Measurements from ENCODE around the gene APCS.
A peak's percentile ranks its signal among the peaks of the same experiment; 100 is the strongest.

Gene APCS

GRCh38 chr1:159591981-159592380 lies 4.4 kb downstream of the APCS start:
- no peak overlapping the region for H3K4ac ChIP-seq (ENCODE audit: low read depth, low read length)
- H3K9me3 ChIP-seq (ENCODE audit: insufficient read depth, low read depth, low read length), result no peaks in the 10 kb centered on the region

GRCh38 chr1:159594625-159595405 lies 7.2 kb downstream of the APCS start:
- no CpG with 5 or more reads among the region's 6 CpGs for WGBS (ENCODE audit: extremely low coverage, insufficient coverage, insufficient read length)
- H3K27ac ChIP-seq (ENCODE audit: low read depth, low read length), result no peak overlapping the region
- H2AK5ac ChIP-seq (ENCODE audit: low read length), result no peak overlapping the region
- H3K4me2 ChIP-seq (ENCODE audit: low read length), result no peak overlapping the region
- H3K9me3 ChIP-seq (ENCODE audit: insufficient read depth, low read depth, low read length), result no peaks in the 10 kb centered on the region
- H4K8ac ChIP-seq (ENCODE audit: low read depth, low read length), result no peak overlapping the region
- no peak overlapping the region for H3K23ac ChIP-seq (ENCODE audit: low read length)
- no peak overlapping the region for H2BK12ac ChIP-seq (ENCODE audit: low read length)
- H3K27me3 ChIP-seq (ENCODE audit: insufficient read depth, low read length), result no peaks in the 10 kb centered on the region
- H2BK120ac ChIP-seq (ENCODE audit: insufficient read depth, low read length, poor library complexity), result no peak overlapping the region
- H3K4me1 ChIP-seq (ENCODE audit: control insufficient read depth in 1 of 2, insufficient read depth in 2 of 2, low read length in 2 of 2), result peaks cover 7 to 10% of the 10 kb centered on the region in 2 experiments
- H3K4me3 ChIP-seq (ENCODE audit: low read depth, low read length), result no peak overlapping the region
- no peak overlapping the region for H4K91ac ChIP-seq (ENCODE audit: low read depth, low read length)
- H3K36me3 ChIP-seq (ENCODE audit: control insufficient read depth in 1 of 2, insufficient read depth in 2 of 2, low read length in 2 of 2), result no peaks in the 10 kb centered on the region
- no peak overlapping the region for H3K4ac ChIP-seq (ENCODE audit: low read depth, low read length)
- H3K18ac ChIP-seq (ENCODE audit: low read length), result no peak overlapping the region
- H3K79me1 ChIP-seq (ENCODE audit: low read length), result peaks cover 5% of the 10 kb centered on the region
- H4K12ac ChIP-seq (ENCODE audit: low read depth, low read length), result no peak overlapping the region
- DNase-seq, result no peak
- no peak overlapping the region for H3K9ac ChIP-seq (ENCODE audit: low read length)
- H2BK5ac ChIP-seq (ENCODE audit: low read depth, low read length, poor library complexity), result no peak overlapping the region
- no peak overlapping the region for H3K14ac ChIP-seq (ENCODE audit: low read length)
- H3K79me2 ChIP-seq (ENCODE audit: control insufficient read depth, insufficient read depth, low read length, poor library complexity), result no peaks in the 10 kb centered on the region
- H2AFZ ChIP-seq (ENCODE audit: insufficient read depth, low read length, poor library complexity), result no peak overlapping the region

More at GRCh38 chr1:159591981-159592380, 4.4 kb downstream of the APCS start:
- Histone ChIP-seq H3K4me1 (ENCODE audit: control insufficient read depth in 1 of 2, insufficient read depth in 2 of 2, low read length in 2 of 2) (no peaks in the 10 kb centered on the region), H2BK5ac (ENCODE audit: low read depth, low read length, poor library complexity) (no peak overlapping the region), H2AK5ac (ENCODE audit: low read length) (no peak overlapping the region), H3K27me3 (ENCODE audit: insufficient read depth, low read length) (no peaks in the 10 kb centered on the region), H2AFZ (ENCODE audit: insufficient read depth, low read length, poor library complexity) (no peak overlapping the region), H3K9ac (ENCODE audit: low read length) (no peak overlapping the region), H4K12ac (ENCODE audit: low read depth, low read length) (no peak overlapping the region), H3K4me3 (ENCODE audit: low read depth, low read length) (no peak overlapping the region), H3K14ac (ENCODE audit: low read length) (no peak overlapping the region), H3K79me1 (ENCODE audit: low read length) (no peaks in the 10 kb centered on the region), H3K4me2 (ENCODE audit: low read length) (no peak overlapping the region), H2BK120ac (ENCODE audit: insufficient read depth, low read length, poor library complexity) (no peak overlapping the region), H2BK12ac (ENCODE audit: low read length) (no peak overlapping the region), H3K36me3 (ENCODE audit: control insufficient read depth in 1 of 2, insufficient read depth in 2 of 2, low read length in 2 of 2) (no peaks in the 10 kb centered on the region), H3K23ac (ENCODE audit: low read length) (no peak overlapping the region), H4K8ac (ENCODE audit: low read depth, low read length) (no peak overlapping the region), H3K27ac (ENCODE audit: low read depth, low read length) (no peak overlapping the region), H4K91ac (ENCODE audit: low read depth, low read length) (no peak overlapping the region), H3K18ac (ENCODE audit: low read length) (no peak overlapping the region), H3K79me2 (ENCODE audit: control insufficient read depth, insufficient read depth, low read length, poor library complexity) (no peaks in the 10 kb centered on the region)
- peak in 1 of 2 donors; percentile 82 for DNase-seq
- WGBS (ENCODE audit: extremely low coverage, insufficient coverage, insufficient read length), result no CpG with 5 or more reads among the region's 4 CpGs

GRCh38 chr1:159598196-159598595 lies 10.6 kb downstream of the APCS start:
- Histone ChIP-seq H2AK5ac (ENCODE audit: low read length) (no peak overlapping the region), H3K4me2 (ENCODE audit: low read length) (no peak overlapping the region), H3K14ac (ENCODE audit: low read length) (no peak overlapping the region), H3K23ac (ENCODE audit: low read length) (no peak overlapping the region), H3K4me1 (ENCODE audit: control insufficient read depth in 1 of 2, insufficient read depth in 2 of 2, low read length in 2 of 2) (peaks cover 7 to 10% of the 10 kb centered on the region in 2 experiments), H4K8ac (ENCODE audit: low read depth, low read length) (no peak overlapping the region), H3K4ac (ENCODE audit: low read depth, low read length) (no peak overlapping the region), H3K79me2 (ENCODE audit: control insufficient read depth, insufficient read depth, low read length, poor library complexity) (no peaks in the 10 kb centered on the region), H2AFZ (ENCODE audit: insufficient read depth, low read length, poor library complexity) (no peak overlapping the region), H3K9me3 (ENCODE audit: insufficient read depth, low read depth, low read length) (peaks cover 1% of the 10 kb centered on the region), H4K91ac (ENCODE audit: low read depth, low read length) (no peak overlapping the region), H3K18ac (ENCODE audit: low read length) (no peak overlapping the region), H3K27me3 (ENCODE audit: insufficient read depth, low read length) (no peaks in the 10 kb centered on the region), H3K27ac (ENCODE audit: low read depth, low read length) (peak overlapping the region; percentile 42), H2BK5ac (ENCODE audit: low read depth, low read length, poor library complexity) (no peak overlapping the region), H2BK12ac (ENCODE audit: low read length) (no peak overlapping the region), H3K9ac (ENCODE audit: low read length) (no peak overlapping the region), H3K36me3 (ENCODE audit: control insufficient read depth in 1 of 2, insufficient read depth in 2 of 2, low read length in 2 of 2) (no peaks in the 10 kb centered on the region), H3K4me3 (ENCODE audit: low read depth, low read length) (no peak overlapping the region), H3K79me1 (ENCODE audit: low read length) (peaks cover 5% of the 10 kb centered on the region), H4K12ac (ENCODE audit: low read depth, low read length) (no peak overlapping the region), H2BK120ac (ENCODE audit: insufficient read depth, low read length, poor library complexity) (no peak overlapping the region)
- DNase-seq, result peak; percentile 92 to 97
- no CpG with 5 or more reads among the region's 4 CpGs for WGBS (ENCODE audit: extremely low coverage, insufficient coverage, insufficient read length)

- no peak overlapping the region for H4K91ac ChIP-seq (ENCODE audit: low read depth, low read length)
- no peak overlapping the region for H4K12ac ChIP-seq (ENCODE audit: low read depth, low read length)
- H3K4me1 ChIP-seq (ENCODE audit: control insufficient read depth in 1 of 2, insufficient read depth in 2 of 2, low read length in 2 of 2), result peaks cover 7 to 10% of the 10 kb centered on the region in 2 experiments
- no peaks in the 10 kb centered on the region for H3K27me3 ChIP-seq (ENCODE audit: insufficient read depth, low read length)
- H2BK120ac ChIP-seq (ENCODE audit: insufficient read depth, low read length, poor library complexity), result no peak overlapping the region
- H3K79me1 ChIP-seq (ENCODE audit: low read length), result peaks cover 5% of the 10 kb centered on the region
- WGBS (ENCODE audit: extremely low coverage, insufficient coverage, insufficient read length), result no CpG with 5 or more reads among the region's 3 CpGs
- no peaks in the 10 kb centered on the region for H3K36me3 ChIP-seq (ENCODE audit: control insufficient read depth in 1 of 2, insufficient read depth in 2 of 2, low read length in 2 of 2)
- no peak overlapping the region for H2BK12ac ChIP-seq (ENCODE audit: low read length)
- H2AFZ ChIP-seq (ENCODE audit: insufficient read depth, low read length, poor library complexity), result no peak overlapping the region
- H3K14ac ChIP-seq (ENCODE audit: low read length), result no peak overlapping the region
- no peak overlapping the region for H3K4ac ChIP-seq (ENCODE audit: low read depth, low read length)
- peaks cover 1% of the 10 kb centered on the region for H3K9me3 ChIP-seq (ENCODE audit: insufficient read depth, low read depth, low read length)
- H2BK5ac ChIP-seq (ENCODE audit: low read depth, low read length, poor library complexity), result no peak overlapping the region
- no peak overlapping the region for H3K9ac ChIP-seq (ENCODE audit: low read length)
- no peak overlapping the region for H2AK5ac ChIP-seq (ENCODE audit: low read length)
- no peak overlapping the region for H4K8ac ChIP-seq (ENCODE audit: low read depth, low read length)
- H3K23ac ChIP-seq (ENCODE audit: low read length), result no peak overlapping the region
- H3K79me2 ChIP-seq (ENCODE audit: control insufficient read depth, insufficient read depth, low read length, poor library complexity), result no peaks in the 10 kb centered on the region
- H3K18ac ChIP-seq (ENCODE audit: low read length), result no peak overlapping the region
- H3K4me3 ChIP-seq (ENCODE audit: low read depth, low read length), result no peak overlapping the region
- no peak for DNase-seq
- H3K4me2 ChIP-seq (ENCODE audit: low read length), result no peak overlapping the region
- no peak overlapping the region for H3K27ac ChIP-seq (ENCODE audit: low read depth, low read length)
Observed at GRCh38 chr1:159600894-159601293, 13.3 kb downstream of the APCS start.
